A673 (cell line): ENCODE data around the gene LRRC1. TPM values are rescaled to one million over a fixed set of nuclear protein-coding genes. Genes with fewer than 3 reads are reported as not detected.

Experiments used
- BruUV-seq: library from RNA; stranded (reverse); fragments of 400-500 nt; replicated peaks from 2 replicates; lab custom pipeline; 2021; lab: Mats Ljungman, UMichigan
- CTCF ChIA-PET: fragments of 300-600 bp; sonication (Branson Sonifier 250); formaldehyde crosslinking; loops from one replicate; lab custom pipeline; 2022; ENCODE audit warnings: antibody characterized with exemption; lab: Charles Lee
- POLR2A ChIA-PET: fragments of 300-600 bp; sonication (Branson Sonifier 250); formaldehyde crosslinking; loops from one replicate; lab custom pipeline; 2022; ENCODE audit warnings: antibody characterized with exemption; ENCODE audit not compliant: low non-redundant PET; lab: Charles Lee
- DNase-seq: peaks from one replicate; pipeline ENCODE4 v3.0.0-alpha.2; 2015; ENCODE audit warnings: low spot score
- H3K27ac ChIP-seq: fragments of 200-600 bp; sonication (generic); 2 replicates; pipeline ENCODE4 v1.5.1; 2016; ENCODE audit warnings: mixed run types, low read depth, mild to moderate bottlenecking, mixed read lengths, antibody characterized with exemption, low read length; ENCODE audit not compliant: poor library complexity, severe bottlenecking
- H3K27me3 ChIP-seq: fragments of 200-600 bp; sonication (generic); replicated peaks from 2 replicates; pipeline ENCODE4 v1.6.1; 2017; ENCODE audit warnings: mixed run types, low read depth, mild to moderate bottlenecking, mixed read lengths, antibody characterized with exemption, low read length; ENCODE audit not compliant: insufficient read depth, poor library complexity
- H3K36me3 ChIP-seq: fragments of 200-600 bp; sonication (generic); 2 replicates; pipeline ENCODE4 v1.6.1; 2016; ENCODE audit warnings: mixed run types, mild to moderate bottlenecking, mixed read lengths, antibody characterized with exemption, low read length; ENCODE audit not compliant: insufficient read depth, poor library complexity, severe bottlenecking
- H3K4me1 ChIP-seq: fragments of 200-600 bp; sonication (generic); 2 replicates; pipeline ENCODE4 v1.6.1; 2017; ENCODE audit warnings: mixed run types, mild to moderate bottlenecking, mixed read lengths, antibody characterized with exemption, low read length; ENCODE audit not compliant: insufficient read depth, poor library complexity, severe bottlenecking
- H3K4me3 ChIP-seq: fragments of 200-600 bp; sonication (generic); 2 replicates; pipeline ENCODE4 v1.5.1; 2016; ENCODE audit warnings: low read depth, mixed run types, mild to moderate bottlenecking, mixed read lengths, low read length; ENCODE audit not compliant: poor library complexity, severe bottlenecking
- H3K9me3 ChIP-seq: fragments of 200-600 bp; sonication (generic); 2 replicates; pipeline ENCODE4 v1.6.1; 2016; ENCODE audit warnings: mixed run types, low read depth, mild to moderate bottlenecking, mixed read lengths, antibody characterized with exemption, low read length; ENCODE audit not compliant: poor library complexity, severe bottlenecking
- CTCF ChIP-seq: fragments of 300-800, 200-600 bp; sonication (generic); conservative IDR thresholded peaks from 2 replicates; pipeline ENCODE4 v1.5.1; 2017; ENCODE audit warnings: low read depth, mild to moderate bottlenecking, antibody characterized with exemption, low read length, moderate library complexity, mixed read lengths
- EZH2 ChIP-seq: fragments of 200-600 bp; sonication (generic); IDR thresholded peaks from 2 replicates; pipeline ENCODE4 v1.6.1; 2017; ENCODE audit warnings: borderline replicate concordance, low read depth, mild to moderate bottlenecking, mixed read lengths, antibody characterized with exemption, low read length; ENCODE audit not compliant: poor library complexity, severe bottlenecking
- intact Hi-C: fragments of 100-400 bp; cut with micrococcal nuclease; formaldehyde crosslinking; loops from one replicate; pipeline ENCODE4 v1.10.0; 2022; ENCODE audit not compliant: unreplicated experiment
- total RNA-seq: library from RNA; stranded (reverse); gene quantifications from 2 replicates; pipeline ENCODE4 v1.2.3, GENCODE V29; 2021

LRRC1 gene
- total RNA-seq, 1 experiment from 2014 or later = 4.4 TPM

GRCh38 chr6:53931086-53931485, 136.3 kb downstream of the LRRC1 start:
- intact Hi-C loops = no loop called here
- POLR2A ChIA-PET = no interaction called here
- TF ChIP-seq EZH2 (no peak), CTCF (no peak)
- Histone ChIP-seq H3K27me3 (no peaks in the 10 kb centered on the region), H3K9me3 (no peaks in the 10 kb centered on the region), H3K27ac (no peak overlapping the region), H3K36me3 (no peaks in the 10 kb centered on the region), H3K4me3 (no peak overlapping the region), H3K4me1 (no peaks in the 10 kb centered on the region)
- DNase-seq = no peak
- BruUV-seq = no TSS peak
- CTCF ChIA-PET = no interaction called here

- Histone ChIP-seq H3K36me3 (no peaks in the 10 kb centered on the region), H3K27me3 (no peaks in the 10 kb centered on the region), H3K27ac (no peak overlapping the region), H3K9me3 (no peaks in the 10 kb centered on the region), H3K4me3 (no peak overlapping the region), H3K4me1 (no peaks in the 10 kb centered on the region)
- POLR2A ChIA-PET = no interaction called here
- intact Hi-C loops = no loop called here
- CTCF ChIA-PET = no interaction called here
- TF ChIP-seq EZH2 (no peak), CTCF (no peak)
- no TSS peak for BruUV-seq
- no peak for DNase-seq
Measured at GRCh38 chr6:53932516-53932915, 137.7 kb downstream of the LRRC1 start.

GRCh38 chr6:53934023-53934422, 139.2 kb downstream of the LRRC1 start:
- TF ChIP-seq CTCF (no peak), EZH2 (no peak)
- ChIA-PET CTCF (no interaction called here), POLR2A (no interaction called here)
- Histone ChIP-seq H3K27me3 (no peaks in the 10 kb centered on the region), H3K4me3 (no peak overlapping the region), H3K4me1 (no peaks in the 10 kb centered on the region), H3K9me3 (no peaks in the 10 kb centered on the region), H3K36me3 (no peaks in the 10 kb centered on the region), H3K27ac (no peak overlapping the region)
- intact Hi-C loops = no loop called here
- DNase-seq = no peak
- BruUV-seq = no TSS peak
